Vagina (tissue), 2 donors: ENCODE measurements around the gene COL26A1.

Experiments
- CTCF ChIP-seq, 3 experiments: fragments of 450-650 bp in 2 of 3; fragments of 200-600 bp in 1 of 3; sonication (generic) in 1 of 3; IDR thresholded peaks; one replicate each; pipeline ENCODE4 v1.5.1; 2017 to 2019; ENCODE audit warnings: antibody characterized with exemption in 3 of 3, mild to moderate bottlenecking in 2 of 3, moderate library complexity in 2 of 3
- POLR2A ChIP-seq, 2 donors: fragments of 450-650 bp; IDR thresholded peaks; one replicate each; pipeline ENCODE4 v1.6.1; 2017; ENCODE audit warnings: antibody characterized with exemption in 2 of 2, mild to moderate bottlenecking in 2 of 2, moderate library complexity in 2 of 2
- POLR2AphosphoS5 ChIP-seq, 2 donors: sonication (generic); formaldehyde crosslinking; IDR thresholded peaks; one replicate each; pipeline ENCODE4 v1.9.0; 2017; ENCODE audit warnings: antibody characterized with exemption in 2 of 2, mild to moderate bottlenecking in 2 of 2, low read depth in 1 of 2; ENCODE audit not compliant: insufficient read depth in 1 of 2

- TF ChIP-seq CTCF (IDR thresholded peaks at IDR 0.05) = no peak
- TF ChIP-seq POLR2A (IDR thresholded peaks at IDR 0.05) = no peak
- TF ChIP-seq POLR2AphosphoS5 (IDR thresholded peaks at IDR 0.05; ENCODE audit: insufficient read depth in 1 of 2, low read depth in 1 of 2) = no peak
Measured at GRCh38 chr7:101436221-101436735, 73.6 kb downstream of the COL26A1 start.
